Endothelial cell of umbilical vein (primary cell): ENCODE measurements around the gene VSIR. TPM values are rescaled to one million over a fixed set of nuclear protein-coding genes. Genes with fewer than 3 reads are reported as not detected.

Experiments used
- BruUV-seq: library from RNA; stranded (reverse); fragments of 400-500 nt; replicated peaks from 2 replicates; lab custom pipeline; 2021; lab: Mats Ljungman, UMichigan
- CTCF ChIA-PET: fragments of 300-600, 350-600 bp; sonication (Branson Sonifier 250); formaldehyde crosslinking; loops from one replicate; lab custom pipeline; 2021; ENCODE audit warnings: antibody characterized with exemption, inconsistent platforms; lab: Charles Lee
- POLR2A ChIA-PET: fragments of 300-600, 350-600 bp; sonication (Branson Sonifier 250); formaldehyde crosslinking; loops from one replicate; lab custom pipeline; 2021; ENCODE audit warnings: antibody characterized with exemption, inconsistent platforms; lab: Charles Lee
- DNase-seq: peaks from one replicate; pipeline ENCODE4 v3.0.0-alpha.2; 2011; ENCODE audit warnings: low read depth, low spot score
- FAIRE-seq: peaks from 2 replicates; lab custom pipeline; 2011; peaks lifted over from hg19 to GRCh38; lab: Jason Lieb, UNC
- H2AFZ ChIP-seq: 2 replicates; pipeline ENCODE4 v1.6.0; 2012; ENCODE audit warnings: low read depth, low read length, control low read depth, inconsistent platforms
- H3K27ac ChIP-seq: 2 replicates; pipeline ENCODE4 v1.5.1; 2011; ENCODE audit warnings: low read depth, mild to moderate bottlenecking, control low read depth, low read length, moderate library complexity; ENCODE audit not compliant: insufficient read depth
- H3K27me3 ChIP-seq, 2 experiments: 2 replicates each; pipeline versions ENCODE4 v1.6.0 to v1.6.1; 2011; ENCODE audit warnings: low read length in 2 of 2, mixed read lengths in 1 of 2; ENCODE audit not compliant: control insufficient read depth in 2 of 2, insufficient read depth in 2 of 2
- H3K36me3 ChIP-seq, 2 experiments: 2 replicates in 1 of 2; 3 replicates in 1 of 2; pipeline ENCODE4 v1.5.1; 2011; ENCODE audit warnings: low read length in 2 of 2, mild to moderate bottlenecking in 1 of 2, moderate library complexity in 1 of 2; ENCODE audit not compliant: control insufficient read depth in 2 of 2, insufficient read depth in 2 of 2; ENCODE audit errors: extremely low read depth in 1 of 2
- H3K4me1 ChIP-seq: 3 replicates; pipeline ENCODE4 v1.5.1; 2011; ENCODE audit warnings: mild to moderate bottlenecking, low read length; ENCODE audit not compliant: control insufficient read depth, insufficient read depth; ENCODE audit errors: extremely low read depth
- H3K4me2 ChIP-seq: 2 replicates; pipeline ENCODE4 v1.6.1; 2011; ENCODE audit warnings: low read length, control low read depth, mixed read lengths; ENCODE audit not compliant: insufficient read depth
- H3K4me3 ChIP-seq, 3 experiments: fragments of 200-600 bp in 1 of 3; sonication (generic), shearing (Covaris generic) in 1 of 3; replicated peaks in 1 of 3; 2 replicates each; pipeline ENCODE4 v1.5.1; 2011 to 2016; ENCODE audit warnings: control low read depth in 3 of 3, low read length in 3 of 3, mild to moderate bottlenecking in 2 of 3, inconsistent platforms in 1 of 3, low read depth in 1 of 3, moderate library complexity in 1 of 3; ENCODE audit not compliant: insufficient read depth in 1 of 3
- H3K79me2 ChIP-seq: 2 replicates; pipeline ENCODE4 v1.6.0; 2012; ENCODE audit warnings: low read length, inconsistent platforms; ENCODE audit not compliant: control insufficient read depth, insufficient read depth
- H3K9ac ChIP-seq: replicated peaks from 2 replicates; pipeline ENCODE3; 2011; ENCODE audit warnings: low read length, control low read depth; ENCODE audit not compliant: insufficient read depth; ENCODE audit errors: extremely low read depth
- H3K9me1 ChIP-seq: replicated peaks from 3 replicates; pipeline ENCODE4 v1.6.0; 2011; ENCODE audit warnings: mild to moderate bottlenecking, low read length; ENCODE audit not compliant: control insufficient read depth, insufficient read depth; ENCODE audit errors: extremely low read depth
- H3K9me3 ChIP-seq: replicated peaks from 2 replicates; pipeline ENCODE4 v1.5.1; 2012; ENCODE audit warnings: low read length, inconsistent platforms; ENCODE audit not compliant: control insufficient read depth, insufficient read depth
- H4K20me1 ChIP-seq: replicated peaks from 2 replicates; pipeline ENCODE3; 2011; ENCODE audit warnings: mild to moderate bottlenecking, low read length; ENCODE audit not compliant: control insufficient read depth, insufficient read depth; ENCODE audit errors: extremely low read depth
- EZH2 ChIP-seq: IDR thresholded peaks from 2 replicates; pipeline ENCODE4 v1.6.1; 2012; ENCODE audit warnings: borderline replicate concordance, low read depth, mild to moderate bottlenecking, moderate library complexity, low read length, inconsistent platforms; ENCODE audit not compliant: severe bottlenecking
- FOS ChIP-seq: IDR thresholded peaks from 2 replicates; pipeline ENCODE4 v1.6.1; 2011; ENCODE audit warnings: mild to moderate bottlenecking, low read length, moderate library complexity, borderline replicate concordance; ENCODE audit not compliant: insufficient read depth
- GATA2 ChIP-seq: IDR thresholded peaks from 2 replicates; pipeline ENCODE4 v1.7.0; 2011; ENCODE audit warnings: low read depth, mild to moderate bottlenecking, moderate library complexity, mixed read lengths, low read length; ENCODE audit not compliant: insufficient read length, insufficient read depth
- JUN ChIP-seq: IDR thresholded peaks from 2 replicates; pipeline ENCODE4 v1.6.1; 2011; ENCODE audit warnings: borderline replicate concordance, low read depth; ENCODE audit not compliant: insufficient read length, insufficient read depth
- MYC ChIP-seq: IDR thresholded peaks from one replicate; pipeline ENCODE4 v1.6.1; 2011; ENCODE audit warnings: mild to moderate bottlenecking, low read depth, low read length
- POLR2A ChIP-seq: IDR thresholded peaks from 2 replicates; pipeline ENCODE4 v1.6.1; 2012; ENCODE audit warnings: low read depth, mild to moderate bottlenecking, control low read depth, low read length
- POLR2AphosphoS5 ChIP-seq: IDR thresholded peaks from 2 replicates; pipeline ENCODE4 v1.6.1; 2012; ENCODE audit warnings: low read depth, mild to moderate bottlenecking, control low read depth, low read length, moderate library complexity; ENCODE audit not compliant: insufficient read depth
- dilution Hi-C: fragments of 300-500 bp; cut with MboI; formaldehyde crosslinking; loops from one replicate; pipeline ENCODE4 v1.15.0; 2019; ENCODE audit warnings: low sequenced_read_pairs; ENCODE audit not compliant: extremely low pct_ligation_motif_present
- intact Hi-C: fragments of 100-400 bp; cut with micrococcal nuclease; formaldehyde crosslinking; loops from one replicate; pipeline ENCODE4 v1.10.0; 2022
- polyA plus RNA-seq, 4 experiments: library from polyadenylated mRNA; depleted of rRNA in 3 of 4; stranded (reverse) in 3 of 4; unstranded in 1 of 4; fragments of >200 nt; gene quantifications; 2 replicates each; pipeline versions ENCODE4 v1.2.1 to v1.2.3, GENCODE V29; 2011 to 2012; ENCODE audit warnings: missing spikeins in 1 of 4
- total RNA-seq: library from RNA; stranded (reverse); gene quantifications from 2 replicates; pipeline ENCODE4 v1.2.3, GENCODE V29; 2021
- TF ChIP-seq, protein P1 (sequence below): IDR thresholded peaks from 2 replicates; pipeline ENCODE4 v1.6.1; 2011; ENCODE audit not compliant: insufficient read depth, insufficient read length
- TF ChIP-seq, protein P2 (sequence below), 2 donors: IDR thresholded peaks; 1 replicate in 1 of 2; 2 replicates in 1 of 2; pipeline ENCODE4 v1.5.1; 2011; ENCODE audit warnings: low read length in 2 of 2, mild to moderate bottlenecking in 2 of 2, moderate library complexity in 2 of 2, control low read depth in 1 of 2, inconsistent platforms in 1 of 2, low read depth in 1 of 2; ENCODE audit not compliant: insufficient read depth in 1 of 2; ENCODE audit errors: extremely low read depth in 1 of 2

Gene VSIR
- total and polyA plus RNA-seq, 2 donors (not counting 3 experiments of a cell fraction or from before 2014, with no cell fraction given), result 4.9 to 6.3 TPM

DNA sequence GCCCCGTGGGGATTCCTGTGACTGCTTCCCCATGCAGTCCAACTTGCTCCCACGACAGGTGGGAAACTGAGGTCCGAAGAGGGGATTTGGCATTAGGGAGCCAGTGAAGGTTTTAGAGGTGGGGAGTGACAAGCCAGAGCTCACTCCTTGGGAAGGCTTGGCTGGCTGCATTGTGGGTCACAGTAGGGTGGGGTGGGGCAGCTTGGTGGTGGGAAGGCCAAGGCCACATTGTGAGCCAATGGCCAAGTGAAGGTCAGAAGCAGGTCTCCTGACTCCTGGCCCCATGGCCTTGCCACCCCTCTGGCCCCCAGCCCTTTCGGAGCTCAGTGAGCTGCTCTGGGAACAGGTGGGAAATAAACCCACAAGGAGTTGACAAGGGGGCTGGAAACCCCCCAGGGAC lies 56.3 kb downstream of the VSIR start:
- FAIRE-seq (no peak), DNase-seq (no peak)
- intact Hi-C loops (no loop called here), dilution Hi-C loops (no loop called here)
- no peak overlapping the region for H3K27ac ChIP-seq
- H3K9me3 ChIP-seq, result no peaks in the 10 kb centered on the region
- H3K36me3 ChIP-seq, result no peaks in the 10 kb centered on the region
- no peaks in the 10 kb centered on the region for H3K9me1 ChIP-seq
- POLR2A ChIA-PET, result no interaction called here
- H4K20me1 ChIP-seq, result no peaks in the 10 kb centered on the region
- H3K4me2 ChIP-seq, result no peak overlapping the region
- CTCF ChIA-PET, result interaction anchor here (0.9 to 3.9 kb wide), 3 partner anchors 8 to 94 kb away, joined by 4 to 19 read pairs (median 5); no protein-coding TSS in a partner anchor
- H3K27me3 ChIP-seq, result peaks cover 0 to 2% of the 10 kb centered on the region in 2 experiments
- H3K79me2 ChIP-seq, result no peaks in the 10 kb centered on the region
- H3K4me3 ChIP-seq, result no peak overlapping the region
- no peak overlapping the region for H3K9ac ChIP-seq
- H2AFZ ChIP-seq, result no peak overlapping the region
- BruUV-seq, result no TSS peak
- H3K4me1 ChIP-seq, result peaks cover 3% of the 10 kb centered on the region
- TF ChIP-seq FOS, result no peak
- no peak for TF ChIP-seq MYC
- TF ChIP-seq GATA2, result no peak
- TF ChIP-seq POLR2A, result no peak
- TF ChIP-seq, protein P1, sequence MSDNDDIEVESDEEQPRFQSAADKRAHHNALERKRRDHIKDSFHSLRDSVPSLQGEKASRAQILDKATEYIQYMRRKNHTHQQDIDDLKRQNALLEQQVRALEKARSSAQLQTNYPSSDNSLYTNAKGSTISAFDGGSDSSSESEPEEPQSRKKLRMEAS, result no peak
- no peak for TF ChIP-seq EZH2
- TF ChIP-seq, protein P2, sequence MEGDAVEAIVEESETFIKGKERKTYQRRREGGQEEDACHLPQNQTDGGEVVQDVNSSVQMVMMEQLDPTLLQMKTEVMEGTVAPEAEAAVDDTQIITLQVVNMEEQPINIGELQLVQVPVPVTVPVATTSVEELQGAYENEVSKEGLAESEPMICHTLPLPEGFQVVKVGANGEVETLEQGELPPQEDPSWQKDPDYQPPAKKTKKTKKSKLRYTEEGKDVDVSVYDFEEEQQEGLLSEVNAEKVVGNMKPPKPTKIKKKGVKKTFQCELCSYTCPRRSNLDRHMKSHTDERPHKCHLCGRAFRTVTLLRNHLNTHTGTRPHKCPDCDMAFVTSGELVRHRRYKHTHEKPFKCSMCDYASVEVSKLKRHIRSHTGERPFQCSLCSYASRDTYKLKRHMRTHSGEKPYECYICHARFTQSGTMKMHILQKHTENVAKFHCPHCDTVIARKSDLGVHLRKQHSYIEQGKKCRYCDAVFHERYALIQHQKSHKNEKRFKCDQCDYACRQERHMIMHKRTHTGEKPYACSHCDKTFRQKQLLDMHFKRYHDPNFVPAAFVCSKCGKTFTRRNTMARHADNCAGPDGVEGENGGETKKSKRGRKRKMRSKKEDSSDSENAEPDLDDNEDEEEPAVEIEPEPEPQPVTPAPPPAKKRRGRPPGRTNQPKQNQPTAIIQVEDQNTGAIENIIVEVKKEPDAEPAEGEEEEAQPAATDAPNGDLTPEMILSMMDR (IDR thresholded peaks at IDR 0.05; ENCODE audit: extremely low read depth in 1 of 2, insufficient read depth in 1 of 2, low read depth in 1 of 2, low read length in 2 of 2), result no peak
- TF ChIP-seq POLR2AphosphoS5, result no peak
- TF ChIP-seq JUN, result no peak
